ENCODE results near the gene GAL3ST1. TPM values are rescaled to one million over a fixed set of nuclear protein-coding genes. Genes with fewer than 3 reads are reported as not detected.

The GAL3ST1 gene
- total and polyA plus RNA-seq, 4 donors, result 1.0 to 19.4 (median 1.5) TPM

DNA sequence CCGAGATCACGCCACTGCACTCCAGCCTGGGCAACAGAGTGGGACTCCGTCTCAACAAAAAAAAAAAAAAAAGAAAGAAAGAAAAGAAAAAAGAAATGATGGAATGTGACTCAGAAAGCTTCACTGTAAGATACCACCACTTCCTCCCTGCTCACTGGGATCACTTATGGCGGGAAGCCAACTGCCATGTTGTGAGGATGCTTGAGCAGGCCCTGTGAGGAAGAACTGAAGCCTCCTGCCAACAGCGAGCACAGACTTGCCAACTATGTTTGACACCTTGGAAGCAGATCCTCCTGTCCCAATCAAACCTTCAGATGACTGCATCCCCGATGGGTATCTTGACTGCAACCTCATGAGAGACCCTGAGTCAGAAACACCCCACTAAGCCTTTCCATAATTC, 36.2 kb downstream of the GAL3ST1 start:
- no peaks in the 10 kb centered on the region for H3K36me3 ChIP-seq (ENCODE audit: control insufficient read depth in 4 of 4, insufficient read depth in 3 of 4, low read depth in 1 of 4, low read length in 3 of 4)
- H3K27me3 ChIP-seq (ENCODE audit: control insufficient read depth in 4 of 4, insufficient read depth in 4 of 4, low read length in 3 of 4), result no peaks in the 10 kb centered on the region
- no peak for TF ChIP-seq EGR1 (IDR thresholded peaks at IDR 0.05; ENCODE audit: low read depth in 2 of 2)
- TF ChIP-seq YY1 (IDR thresholded peaks at IDR 0.05), result no peak
- TF ChIP-seq GABPA (IDR thresholded peaks at IDR 0.05 in 1 of 2, conservative IDR thresholded peaks at IDR 0.05 in 1 of 2), result no peak
- TF ChIP-seq, protein P1, sequence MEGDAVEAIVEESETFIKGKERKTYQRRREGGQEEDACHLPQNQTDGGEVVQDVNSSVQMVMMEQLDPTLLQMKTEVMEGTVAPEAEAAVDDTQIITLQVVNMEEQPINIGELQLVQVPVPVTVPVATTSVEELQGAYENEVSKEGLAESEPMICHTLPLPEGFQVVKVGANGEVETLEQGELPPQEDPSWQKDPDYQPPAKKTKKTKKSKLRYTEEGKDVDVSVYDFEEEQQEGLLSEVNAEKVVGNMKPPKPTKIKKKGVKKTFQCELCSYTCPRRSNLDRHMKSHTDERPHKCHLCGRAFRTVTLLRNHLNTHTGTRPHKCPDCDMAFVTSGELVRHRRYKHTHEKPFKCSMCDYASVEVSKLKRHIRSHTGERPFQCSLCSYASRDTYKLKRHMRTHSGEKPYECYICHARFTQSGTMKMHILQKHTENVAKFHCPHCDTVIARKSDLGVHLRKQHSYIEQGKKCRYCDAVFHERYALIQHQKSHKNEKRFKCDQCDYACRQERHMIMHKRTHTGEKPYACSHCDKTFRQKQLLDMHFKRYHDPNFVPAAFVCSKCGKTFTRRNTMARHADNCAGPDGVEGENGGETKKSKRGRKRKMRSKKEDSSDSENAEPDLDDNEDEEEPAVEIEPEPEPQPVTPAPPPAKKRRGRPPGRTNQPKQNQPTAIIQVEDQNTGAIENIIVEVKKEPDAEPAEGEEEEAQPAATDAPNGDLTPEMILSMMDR (IDR thresholded peaks at IDR 0.05; ENCODE audit: low read depth, low read length, missing input control), result no peak
- TF ChIP-seq MAX (IDR thresholded peaks at IDR 0.05), result no peak
- no peak for TF ChIP-seq NR2F2 (IDR thresholded peaks at IDR 0.05)
- no peak for TF ChIP-seq TAF1 (conservative IDR thresholded peaks at IDR 0.05)
- no peak for TF ChIP-seq ZBTB33 (IDR thresholded peaks at IDR 0.05)
- no peak for TF ChIP-seq RAD21 (IDR thresholded peaks at IDR 0.05)
- TF ChIP-seq ATF3 (IDR thresholded peaks at IDR 0.05), result no peak
- TF ChIP-seq REST (IDR thresholded peaks at IDR 0.05), result no peak
- TF ChIP-seq SP1 (IDR thresholded peaks at IDR 0.05), result no peak
- no peak for TF ChIP-seq RXRA (IDR thresholded peaks at IDR 0.05)
- TF ChIP-seq FOXA2 (IDR thresholded peaks at IDR 0.05), result no peak
- no peak for TF ChIP-seq HNF4G (IDR thresholded peaks at IDR 0.05)
- no peak for TF ChIP-seq FOXA1 (IDR thresholded peaks at IDR 0.05)
- TF ChIP-seq HNF4A (conservative IDR thresholded peaks at IDR 0.05), result no peak
- TF ChIP-seq JUND (IDR thresholded peaks at IDR 0.05), result no peak
- H3K27ac ChIP-seq (ENCODE audit: low read depth in 1 of 2, low read length in 2 of 2), result no peak overlapping the region
- no peak overlapping the region for H3K9ac ChIP-seq (ENCODE audit: low read depth in 1 of 2, low read length in 2 of 2)
- no peak for DNase-seq (ENCODE audit: low spot score)
- H3K4me3 ChIP-seq (ENCODE audit: low read depth in 1 of 3, low read length in 3 of 3), result no peak overlapping the region
- peaks cover 0 to 8% (median 2%) of the 10 kb centered on the region in 4 donors for H3K4me1 ChIP-seq (ENCODE audit: control insufficient read depth in 4 of 4, insufficient read depth in 4 of 4, low read length in 3 of 4)
- no peaks in the 10 kb centered on the region for H3K9me3 ChIP-seq (ENCODE audit: control insufficient read depth in 4 of 4, low read length in 3 of 4)
- WGBS, result 93% methylated on average over 6 of the region's 6 CpGs

All from liver (tissue), 9 donors.